Muscle of back (tissue), 11 donors: ENCODE measurements around the gene HMX1. TPM values are rescaled to one million over a fixed set of nuclear protein-coding genes. Genes with fewer than 3 reads are reported as not detected.

Experiments
- DNase-seq, 3 donors: peaks; one replicate each; pipeline versions ENCODE4 v3.0.0 to v3.0.0-alpha.2; 2013
- polyA plus RNA-seq, 10 donors: library from polyadenylated mRNA; unstranded; fragments of 120-200 nt; gene quantifications; one replicate each; pipeline ENCODE4 v1.2.1, GENCODE V29; 2013; ENCODE audit not compliant: insufficient read length in 10 of 10

Gene HMX1
- polyA plus RNA-seq, 10 donors, result 0.09 to 0.27 (median 0.17) TPM; not detected in 2

DNA sequence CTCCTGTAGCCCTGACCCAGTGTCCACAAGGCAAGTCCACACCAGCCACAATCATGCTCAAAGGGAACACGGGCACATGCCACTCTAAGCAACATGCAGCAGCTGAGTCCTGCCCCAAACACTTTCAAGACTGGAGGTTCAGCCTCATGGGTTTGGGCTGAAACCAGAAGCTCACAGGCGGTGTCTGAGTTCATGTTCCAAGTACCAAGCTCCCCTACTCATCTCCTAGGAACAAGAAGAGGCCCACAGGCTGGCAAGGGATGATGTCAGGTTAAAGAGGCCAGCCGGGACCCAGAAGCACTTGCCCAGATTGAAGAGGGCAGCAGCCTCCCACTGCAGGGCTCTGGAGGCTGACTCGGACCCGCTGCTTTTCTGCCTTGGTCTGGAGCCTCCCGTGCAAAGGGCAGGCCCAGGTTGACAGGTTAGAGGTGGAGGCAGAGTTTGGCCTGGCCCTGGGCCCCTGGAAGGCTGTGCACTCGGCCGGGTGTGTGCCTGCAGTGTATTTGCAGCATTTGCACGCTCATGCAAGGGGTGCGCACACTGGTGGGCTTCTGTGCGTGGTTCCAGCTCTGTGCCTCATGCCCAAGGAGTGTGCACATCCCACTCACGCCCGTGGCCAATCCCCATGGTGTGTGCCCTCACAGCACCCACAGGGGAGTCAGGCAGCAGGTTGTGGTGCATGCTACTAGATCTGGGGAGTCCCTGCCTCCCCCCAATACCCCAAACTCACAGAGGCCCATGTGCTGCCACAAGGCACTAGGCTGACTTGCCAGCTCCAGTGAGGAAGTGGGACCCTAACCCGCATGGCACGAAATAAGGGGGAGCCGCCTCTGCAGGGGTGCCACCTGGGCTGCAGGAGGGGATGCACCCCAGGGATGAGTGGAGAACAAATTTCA lies 2.4 kb downstream of the HMX1 start:
- DNase-seq, result no peak

DNA sequence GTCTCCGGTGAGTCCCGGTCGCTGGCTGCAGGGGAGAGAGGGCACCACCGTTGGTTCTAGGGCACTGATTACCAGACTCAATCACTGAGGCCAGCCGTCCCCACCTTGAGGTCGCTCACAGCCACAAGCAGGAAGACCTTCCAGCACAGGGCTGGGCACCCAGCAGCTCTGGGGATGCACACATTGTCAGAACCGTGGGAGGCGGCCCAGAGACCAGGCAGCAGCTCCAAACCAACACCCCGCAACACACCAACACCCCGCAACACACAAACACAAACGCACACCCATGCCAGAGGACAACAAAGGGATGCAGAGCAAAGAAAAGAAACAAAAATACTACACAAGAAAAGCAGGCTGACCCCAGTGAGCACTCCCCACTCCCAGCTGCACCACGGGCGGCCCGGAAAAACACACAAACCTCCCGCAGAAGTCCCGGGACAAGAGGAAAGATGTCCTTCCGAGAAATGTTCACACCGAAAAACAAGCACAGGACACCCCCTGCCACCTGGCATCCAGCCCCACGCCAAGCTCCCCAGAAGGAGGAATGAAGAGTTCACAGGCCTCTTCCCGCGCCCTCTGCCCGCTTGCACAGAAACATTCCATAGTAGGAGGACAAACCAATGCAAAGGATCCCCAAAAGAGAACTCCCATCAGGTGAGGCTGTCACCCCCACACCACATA lies 3.2 kb downstream of the HMX1 start:
- DNase-seq, result no peak

DNA sequence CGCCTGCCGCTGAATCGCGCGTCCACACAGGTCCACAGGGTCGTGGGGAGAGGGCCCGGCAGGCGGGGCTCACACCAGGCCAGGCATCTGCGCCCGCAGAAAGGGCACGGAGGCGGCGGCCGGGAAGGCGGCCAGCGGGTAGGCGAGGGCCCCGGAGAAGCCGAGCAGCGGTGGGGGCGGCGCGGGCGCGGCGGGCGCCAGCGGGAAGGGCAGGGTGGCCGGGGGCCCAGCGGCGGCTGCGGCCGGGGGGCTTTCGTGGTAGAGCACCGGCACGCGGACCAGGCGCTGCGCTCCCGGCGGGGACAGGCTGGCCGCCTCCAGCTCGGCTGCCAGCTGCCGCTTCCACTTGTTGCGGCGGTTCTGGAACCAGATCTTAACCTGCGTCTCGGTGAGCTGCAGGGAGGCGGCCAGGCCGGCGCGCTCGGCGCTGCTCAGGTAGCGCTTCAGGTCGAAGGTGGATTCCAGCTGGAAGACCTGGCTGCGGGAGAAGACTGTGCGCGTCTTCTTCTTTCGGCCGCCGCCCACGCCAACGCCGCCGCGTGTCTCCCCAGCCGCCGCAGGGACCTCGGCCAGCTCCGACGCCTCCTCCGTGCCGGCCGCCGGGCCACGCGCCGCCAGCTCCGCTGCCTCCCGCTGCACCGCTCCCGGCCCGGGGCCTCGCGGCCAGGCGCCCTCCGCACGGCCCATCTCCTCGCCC lies 3.9 kb downstream of the HMX1 start:
- no peak for DNase-seq

DNA sequence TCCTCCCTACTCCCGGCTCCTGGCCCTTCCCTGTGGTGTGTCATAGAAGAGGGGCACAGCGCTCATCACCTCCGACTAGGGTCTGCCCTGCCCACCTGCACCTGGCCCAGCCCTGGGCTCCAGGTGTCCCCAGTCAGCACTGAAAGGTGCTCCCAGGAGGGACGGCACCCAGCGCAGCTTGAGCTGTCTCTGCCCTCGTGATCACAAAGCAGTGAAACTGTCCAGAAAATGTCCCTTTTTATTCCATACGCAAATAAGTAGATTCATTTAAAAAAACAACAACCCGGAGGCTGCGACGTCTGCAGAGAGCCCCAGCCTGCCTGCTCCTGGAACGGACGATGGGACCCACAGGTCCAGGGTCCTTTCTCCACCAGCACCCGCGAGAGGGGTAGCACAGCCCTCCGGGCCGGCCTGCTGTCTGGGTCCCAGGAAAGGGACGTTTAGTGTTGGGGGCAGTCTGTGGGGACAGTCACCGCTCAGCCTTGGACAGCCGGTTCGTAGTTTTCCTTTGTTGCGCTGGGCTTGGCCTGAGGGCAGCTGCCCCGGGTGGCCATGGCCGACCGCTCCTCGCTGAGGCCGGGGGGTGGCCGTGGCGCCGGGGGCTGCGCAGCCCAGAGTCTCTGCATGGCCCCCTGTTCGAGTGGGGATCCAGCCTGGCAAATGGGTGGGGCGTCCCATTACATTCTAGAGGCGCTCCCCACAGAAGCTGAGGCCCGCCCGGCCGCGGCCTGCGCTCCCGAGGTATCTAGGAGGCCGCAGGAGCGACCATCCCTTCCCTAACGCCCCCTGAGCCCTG lies 4.6 kb downstream of the HMX1 start:
- DNase-seq, result no peak

DNA sequence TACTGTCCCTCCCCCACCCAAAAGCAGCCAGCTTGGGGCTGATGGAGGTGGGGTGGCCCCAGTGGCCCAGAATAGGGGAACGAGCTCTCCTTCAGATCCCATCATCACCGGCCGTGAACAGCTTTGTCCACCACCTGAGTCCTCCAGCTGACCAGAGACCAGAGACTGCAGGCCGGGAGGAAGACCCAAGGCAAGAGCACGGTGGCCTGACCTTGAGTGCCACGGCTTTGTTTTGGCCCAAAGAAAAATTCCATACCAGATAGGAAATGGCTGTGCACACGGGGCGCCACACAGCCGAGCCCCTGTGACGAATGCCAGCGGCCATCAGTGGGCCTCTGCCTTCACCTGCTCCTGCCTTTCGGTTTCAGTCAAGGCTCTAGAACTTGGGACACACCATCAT lies 5.2 kb downstream of the HMX1 start:
- no peak for DNase-seq

DNA sequence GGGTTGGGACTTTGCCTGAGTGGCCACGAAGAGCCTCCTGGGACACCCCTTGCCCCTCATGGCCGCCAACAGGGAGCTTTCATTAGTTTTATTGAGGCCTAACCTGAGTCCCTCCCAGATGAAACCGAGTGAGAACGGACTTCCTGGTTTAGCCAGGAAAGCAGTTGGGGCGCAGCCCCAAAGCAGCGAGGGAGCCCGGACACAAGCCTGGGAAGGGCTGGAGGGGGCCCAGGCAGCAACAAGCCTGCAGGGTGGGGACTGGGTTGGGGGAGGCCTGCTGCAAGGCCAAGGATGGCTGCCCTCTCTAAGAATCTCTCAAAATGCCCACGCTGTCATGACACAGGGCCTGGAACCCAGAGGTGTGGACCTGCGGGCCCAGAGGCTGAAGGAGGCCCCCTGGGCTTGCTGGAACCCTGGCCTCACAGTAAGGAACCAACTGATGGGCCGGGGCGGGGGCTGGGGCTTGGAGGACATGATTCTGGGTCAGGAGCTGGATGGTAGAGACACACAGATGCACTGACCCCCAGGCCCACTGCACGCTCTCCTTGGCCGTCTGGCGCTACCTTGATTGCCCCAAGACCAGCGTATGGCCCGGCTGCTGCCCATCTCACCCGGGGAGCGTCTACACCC lies 5.8 kb downstream of the HMX1 start:
- DNase-seq, result no peak

DNA sequence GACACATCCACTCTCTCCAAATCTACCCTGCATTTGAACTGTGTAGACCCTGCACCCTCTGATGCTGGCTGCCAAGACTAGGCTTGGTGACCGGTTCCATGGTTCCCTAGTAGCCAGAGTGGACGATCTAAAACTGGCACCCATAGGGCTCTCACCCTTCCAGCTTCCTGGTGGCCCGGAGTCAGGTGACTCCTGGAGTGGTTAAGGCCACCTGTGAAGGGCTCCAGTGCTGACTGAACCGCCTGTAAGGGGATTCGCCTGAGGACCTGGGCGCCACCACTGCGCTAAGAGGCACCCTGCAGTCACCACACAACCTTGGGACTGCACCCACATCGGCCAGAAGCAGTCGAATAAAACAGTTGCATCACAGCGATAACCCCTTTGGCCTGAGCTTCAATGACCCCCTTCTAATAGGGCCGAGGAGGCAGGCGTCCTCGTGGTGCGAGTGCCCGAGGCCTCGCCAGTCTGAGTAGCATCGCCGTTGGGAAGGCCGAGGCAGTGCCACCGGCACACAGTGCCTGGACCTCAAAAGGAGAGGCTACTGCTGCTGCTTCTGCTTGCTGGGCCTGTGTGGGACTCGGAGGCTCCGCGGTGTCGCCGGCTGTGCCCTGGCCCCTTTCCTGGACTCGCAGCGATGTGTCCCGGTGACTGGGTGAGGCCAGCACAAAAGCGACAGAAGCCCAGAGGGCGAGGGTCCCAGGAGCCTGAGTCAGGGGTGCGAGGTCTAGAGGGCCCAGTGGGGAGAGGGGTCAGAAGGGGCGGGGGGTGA lies 6.5 kb downstream of the HMX1 start:
- DNase-seq, result no peak

DNA sequence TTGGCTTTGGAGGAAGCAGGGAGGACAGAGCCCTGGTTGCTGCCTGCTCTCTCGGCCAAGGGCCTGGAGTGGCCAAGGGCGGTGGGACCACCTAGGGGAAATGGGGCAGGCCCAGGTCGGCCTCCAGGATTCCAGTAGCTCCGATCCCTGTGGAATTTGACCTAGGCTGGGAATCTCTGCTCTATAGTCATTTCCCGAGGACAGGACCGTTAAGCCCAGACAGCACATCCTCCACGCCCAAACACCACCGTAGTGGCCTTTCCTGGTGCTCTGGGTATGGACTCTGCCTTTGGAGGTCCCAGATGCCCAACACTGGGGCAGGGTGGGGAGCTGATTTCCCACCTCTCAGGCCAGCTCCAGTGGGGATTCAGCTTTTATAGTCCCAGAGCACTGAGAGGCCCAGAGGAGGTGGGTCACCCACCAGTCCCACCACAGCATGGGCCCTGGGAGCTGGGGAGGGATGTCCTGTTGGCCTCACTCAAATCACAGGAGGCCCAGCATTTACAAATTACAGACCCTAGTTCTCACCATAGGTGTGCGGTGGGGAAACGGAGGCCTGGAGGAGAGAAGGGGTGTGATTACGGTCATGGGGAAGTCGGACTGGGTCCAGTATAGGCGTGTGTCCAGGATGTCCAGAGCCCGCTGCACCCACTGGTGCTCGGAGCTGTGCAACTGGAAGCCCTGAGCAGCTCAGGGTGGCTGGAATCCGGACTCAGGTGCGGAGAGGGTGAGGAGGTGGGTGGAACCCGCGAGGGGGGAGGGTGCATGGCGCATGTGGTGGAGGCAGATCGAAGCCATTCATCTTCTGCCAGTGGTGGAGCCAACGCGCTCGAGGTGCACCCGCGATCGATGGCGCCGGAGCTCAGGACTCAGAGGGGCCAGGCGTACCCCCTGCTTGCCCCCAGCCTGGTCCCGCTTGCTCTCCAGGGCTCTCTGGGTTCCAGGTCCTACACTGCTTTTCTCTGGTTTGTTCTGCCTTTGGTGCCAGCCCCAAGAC lies 7.7 kb downstream of the HMX1 start:
- DNase-seq, result no peak

DNA sequence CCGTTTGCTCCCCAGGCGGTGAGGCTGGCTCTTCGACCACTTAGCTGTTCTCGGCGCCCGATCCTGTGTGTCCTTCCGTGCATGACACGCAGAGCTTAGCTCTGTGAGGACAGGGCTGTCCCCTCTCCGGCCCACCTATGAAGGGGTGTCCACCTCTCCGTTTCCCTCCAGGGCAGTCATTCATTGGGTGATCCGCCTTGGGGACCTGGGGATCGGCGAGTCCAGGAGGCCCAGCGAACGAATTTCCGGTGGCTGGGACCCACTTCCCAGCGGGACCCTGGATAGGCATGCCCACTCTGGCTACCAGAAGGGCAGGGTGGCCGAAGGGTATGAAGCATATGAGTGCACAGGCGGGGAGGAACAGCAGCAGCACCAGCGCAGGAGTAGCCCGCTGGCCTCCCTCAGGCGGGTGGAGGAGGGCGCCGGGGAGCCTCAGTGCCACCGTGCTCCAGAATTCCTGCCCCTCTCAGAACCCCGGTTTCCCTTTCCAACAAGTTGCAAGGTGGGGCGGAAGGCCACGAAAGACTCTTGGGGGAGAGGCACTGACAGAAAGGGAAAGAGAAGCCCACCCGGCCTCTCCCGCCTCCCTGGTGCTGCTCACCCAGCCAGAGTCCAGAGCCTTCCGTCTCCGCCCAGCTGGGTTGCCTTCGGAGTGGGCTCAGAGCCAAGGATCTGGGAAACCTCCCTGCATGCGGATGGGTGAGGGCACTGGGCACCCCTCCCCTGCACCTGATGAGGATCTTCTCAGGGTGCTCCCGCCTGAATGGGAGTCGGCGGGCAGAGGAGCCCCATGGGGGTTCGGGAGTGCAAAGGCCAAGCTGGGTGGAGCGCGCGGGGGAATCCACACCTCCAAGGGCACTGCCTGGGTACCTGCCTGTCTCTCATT lies 8.6 kb downstream of the HMX1 start:
- no peak for DNase-seq

DNA sequence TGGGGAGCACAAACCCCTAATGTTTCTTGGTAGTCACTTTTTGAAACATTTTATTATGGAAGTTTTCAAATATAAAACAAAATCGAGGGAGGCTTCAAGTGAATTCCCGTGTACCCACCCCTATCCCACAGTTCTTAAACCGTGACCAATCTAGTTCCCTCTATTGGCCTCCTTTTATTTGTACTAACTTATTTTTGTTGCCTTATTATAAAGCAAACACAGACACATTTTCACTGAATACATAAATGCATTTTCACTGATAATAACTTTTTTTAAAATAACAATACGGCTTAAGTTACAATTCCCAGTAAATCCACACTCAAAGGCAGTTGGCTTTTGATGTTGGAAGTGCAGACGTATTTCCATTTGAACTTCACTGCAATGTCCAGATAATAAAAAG lies 9.3 kb downstream of the HMX1 start:
- DNase-seq, result no peak

DNA sequence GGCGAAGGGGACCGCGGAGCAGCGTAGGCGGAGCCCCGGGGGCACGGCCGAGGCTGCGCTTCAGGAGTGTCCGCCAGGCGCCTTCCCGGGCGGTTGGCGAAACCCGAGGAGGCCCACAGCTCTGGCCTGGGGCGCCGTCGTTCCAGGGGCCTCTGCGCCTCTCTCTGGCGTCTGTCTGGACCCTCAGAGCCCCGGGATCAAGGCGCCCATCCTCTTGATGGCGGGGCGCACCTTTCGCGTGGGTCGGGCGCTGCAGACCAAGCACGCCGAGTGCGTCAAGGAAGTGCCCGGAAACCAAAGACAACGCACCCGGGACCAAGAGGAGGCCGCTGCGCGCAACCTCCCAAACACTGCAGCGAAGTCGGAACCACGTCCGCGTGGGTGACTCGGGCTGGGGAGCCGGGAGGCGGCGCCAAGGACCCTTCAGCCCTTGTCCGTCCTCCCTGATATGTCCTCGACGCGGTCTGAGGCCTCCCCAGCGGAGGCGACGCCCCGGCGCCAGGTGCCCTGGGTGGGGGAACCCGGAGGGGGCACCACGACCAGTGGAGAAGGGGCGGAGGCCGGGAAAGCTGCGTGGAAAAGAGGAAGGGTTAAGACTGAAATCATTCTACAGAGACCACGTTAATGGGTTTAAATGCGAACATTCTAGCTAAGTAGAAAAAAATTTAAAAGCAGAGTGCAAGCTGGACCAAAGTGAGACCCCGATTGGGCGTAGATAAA lies 9.9 kb downstream of the HMX1 start:
- DNase-seq, result no peak

DNA sequence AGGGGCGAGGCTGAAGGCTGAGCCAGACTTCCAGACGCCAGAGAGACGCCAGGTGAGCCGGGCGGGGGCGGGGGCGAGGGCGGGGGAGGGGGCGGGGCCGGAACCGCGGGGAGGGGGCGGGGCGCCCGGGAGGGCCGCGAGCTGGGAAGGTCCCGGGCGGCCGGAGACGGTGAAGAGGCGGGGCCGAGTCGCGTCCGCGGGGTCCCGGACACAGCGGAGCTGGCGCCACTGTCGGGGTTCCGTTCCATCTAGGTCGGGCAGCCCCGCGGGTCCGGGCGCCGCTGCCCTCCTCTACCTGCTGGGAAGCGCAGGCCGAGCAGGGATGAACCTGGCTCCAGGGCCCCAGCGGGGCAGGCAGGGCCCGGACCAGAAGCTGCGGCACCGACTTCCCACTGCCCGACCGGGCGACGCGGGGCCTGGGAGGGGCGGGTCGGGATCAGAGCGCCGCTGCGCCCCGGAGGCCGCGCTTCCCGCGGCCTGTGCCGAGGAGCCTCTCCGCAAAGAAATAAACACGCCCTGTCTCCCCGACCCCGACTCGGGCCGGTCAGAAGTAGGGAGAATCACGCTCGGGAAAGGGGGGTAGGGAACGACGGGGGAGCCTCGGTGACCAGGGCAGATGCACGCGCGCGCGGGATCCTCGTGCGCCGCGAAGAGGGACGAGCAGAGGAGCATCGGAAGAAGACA lies 10.6 kb downstream of the HMX1 start:
- DNase-seq, result no peak

DNA sequence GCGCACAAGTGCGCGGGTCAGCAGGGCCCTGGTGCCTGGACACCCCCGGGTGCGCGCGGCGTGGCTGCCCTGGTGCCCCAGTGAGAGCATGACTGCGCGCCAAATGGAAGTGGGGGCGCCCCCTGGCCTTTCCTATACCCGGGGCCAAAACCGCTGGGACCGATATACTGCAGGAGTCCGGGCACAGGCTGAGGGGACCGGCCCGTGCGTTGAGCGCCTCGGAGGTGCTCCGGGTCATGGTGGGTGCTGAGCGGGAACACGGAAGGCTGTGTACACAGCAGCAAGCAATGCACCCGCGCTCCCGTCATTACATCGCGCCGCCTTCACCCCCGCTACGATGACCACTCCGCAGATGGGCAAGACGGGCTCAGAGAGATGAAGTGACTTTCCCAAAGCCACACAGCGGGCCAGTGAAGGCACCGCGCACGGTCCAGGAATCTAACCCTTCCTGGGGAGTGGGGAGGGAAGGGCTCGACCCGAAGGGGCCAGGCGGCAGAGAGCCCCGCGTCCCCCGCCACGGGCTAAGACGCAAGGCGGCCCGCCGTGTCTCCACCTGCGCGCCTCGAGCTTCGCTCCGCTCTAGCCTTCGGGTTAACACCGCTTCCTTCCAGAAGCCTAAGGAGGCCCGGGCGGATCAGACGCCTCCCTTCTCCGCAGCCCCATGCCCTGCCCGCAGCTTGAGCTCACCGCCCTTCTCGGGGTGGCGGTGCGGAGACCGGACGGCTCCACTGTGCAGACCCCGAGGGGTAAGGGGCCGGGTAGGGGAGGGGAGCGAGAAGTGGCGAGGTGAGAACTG lies 11.3 kb downstream of the HMX1 start:
- DNase-seq, result peak in 1 of 3 donors; percentile 37

DNA sequence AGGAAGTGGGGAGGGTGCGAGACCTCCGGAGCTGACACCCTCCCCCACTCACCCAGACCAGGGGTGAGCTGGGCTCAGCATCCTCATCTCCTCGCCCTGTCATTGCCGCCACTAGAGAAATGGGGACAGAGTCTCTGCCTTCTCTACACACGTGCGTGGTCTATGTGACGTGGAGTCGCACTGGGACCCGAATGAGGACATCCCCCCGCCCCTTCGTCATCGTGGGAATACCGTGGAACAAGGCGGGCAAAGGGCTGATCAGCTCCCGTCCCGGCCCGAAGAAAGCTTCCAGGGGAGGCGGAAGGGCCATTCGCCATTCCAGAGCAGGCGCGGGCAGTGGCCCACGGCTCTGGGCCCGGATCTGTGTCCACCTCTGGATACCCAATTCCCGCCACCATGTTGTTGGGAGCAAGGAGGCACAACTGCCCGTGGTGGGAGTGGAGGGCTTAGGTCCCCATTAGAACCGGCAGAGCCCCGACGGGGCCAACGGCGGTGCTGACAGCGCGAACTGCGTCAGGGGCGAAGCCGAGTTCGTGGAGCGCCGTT lies 12.0 kb downstream of the HMX1 start:
- DNase-seq, result no peak

DNA sequence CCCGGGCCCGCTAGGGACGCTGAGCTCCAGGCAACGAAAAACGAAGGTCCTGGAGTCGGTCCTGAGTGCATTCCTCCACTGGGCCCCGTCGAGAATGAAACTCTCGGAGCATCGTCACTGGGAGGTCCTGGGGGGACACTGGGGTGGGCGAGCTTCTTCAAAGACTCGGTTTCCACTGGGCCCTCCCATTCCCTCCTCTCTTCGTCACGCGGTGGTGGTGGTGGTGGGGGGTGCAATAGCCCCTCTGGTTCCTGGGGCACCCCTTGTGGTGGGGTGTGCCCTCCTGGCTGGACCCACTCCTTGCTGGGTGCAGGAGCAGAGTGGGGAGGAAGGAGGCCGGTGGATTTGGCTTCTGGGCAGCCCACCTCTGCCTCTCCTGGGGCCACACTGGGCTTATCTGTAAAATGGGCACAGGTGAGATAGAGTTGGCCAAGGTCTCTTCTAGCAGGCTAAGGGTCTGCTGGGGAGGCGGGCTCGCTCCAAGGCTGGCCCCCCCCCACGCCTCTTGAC lies 12.9 kb downstream of the HMX1 start:
- DNase-seq, result no peak
